K562 (cell line): ENCODE measurements around the gene MPHOSPH9. TPM values are rescaled to one million over a fixed set of nuclear protein-coding genes. Genes with fewer than 3 reads are reported as not detected.
A peak's percentile ranks its signal among the peaks of the same experiment; 100 is the strongest.

Source experiments
- ARID3B ChIP-seq: fragments of 250-450 bp; sonication (Bioruptor Pico); IDR thresholded peaks from 2 replicates; pipeline ENCODE4 v1.4.0; 2020; ENCODE audit warnings: borderline replicate concordance
- FOXJ3 ChIP-seq: sonication (generic); formaldehyde crosslinking; IDR thresholded peaks from 2 replicates; pipeline ENCODE4 v1.4.0; 2020; ENCODE audit warnings: mild to moderate bottlenecking, missing genetic modification reagents
- FOXM1 ChIP-seq, 2 experiments: fragments of 450-650 bp in 1 of 2; sonication (generic) in 1 of 2; formaldehyde crosslinking in 1 of 2; IDR thresholded peaks; 2 replicates each; pipeline versions ENCODE4 v1.6.1 to v1.9.0; 2017 to 2022; ENCODE audit warnings: low read depth in 2 of 2, mild to moderate bottlenecking in 2 of 2, missing genetic modification reagents in 1 of 2, moderate library complexity in 1 of 2
- HMBOX1 ChIP-seq: sonication (generic); IDR thresholded peaks from 2 replicates; pipeline ENCODE4 v1.6.1; 2016
- MECOM ChIP-seq: fragments of 250-450 bp; sonication (Bioruptor Pico); IDR thresholded peaks from 2 replicates; pipeline ENCODE4 v1.8.0; 2022; ENCODE audit warnings: inconsistent platforms
- MLX ChIP-seq, 2 experiments: fragments of 450-650 bp in 1 of 2; sonication (generic) in 1 of 2; formaldehyde crosslinking; conservative IDR thresholded peaks; 2 replicates each; pipeline versions ENCODE4 v1.4.0 to v1.8.1; 2020 to 2022; ENCODE audit warnings: mild to moderate bottlenecking in 1 of 2, missing genetic modification reagents in 1 of 2
- MTA1 ChIP-seq: fragments of 450-650 bp; IDR thresholded peaks from 2 replicates; pipeline ENCODE4 v1.6.1; 2017; ENCODE audit warnings: borderline replicate concordance
- NR2C1 ChIP-seq, 2 experiments: fragments of 450-650 bp; IDR thresholded peaks; 2 replicates each; pipeline ENCODE4 v1.6.1; 2017; ENCODE audit warnings: mild to moderate bottlenecking in 2 of 2, antibody characterized with exemption in 1 of 2, inconsistent platforms in 1 of 2, missing compliant biosample characterization in 1 of 2, missing genetic modification characterization in 1 of 2
- PBX2 ChIP-seq, 2 experiments: IDR thresholded peaks in 1 of 2; conservative IDR thresholded peaks in 1 of 2; 2 replicates each; pipeline ENCODE4 v1.6.1; 2016; ENCODE audit warnings: low read depth in 2 of 2, mild to moderate bottlenecking in 1 of 2, missing compliant biosample characterization in 1 of 2, missing genetic modification characterization in 1 of 2, moderate library complexity in 1 of 2
- POLR2G ChIP-seq: fragments of 200-400 bp; formaldehyde crosslinking; IDR thresholded peaks from 2 replicates; pipeline ENCODE4 v1.6.1; 2017; ENCODE audit warnings: low read depth, mild to moderate bottlenecking, antibody characterized with exemption, low read length, moderate library complexity
- PRPF4 ChIP-seq: fragments of 200-400 bp; formaldehyde crosslinking; IDR thresholded peaks from one replicate; pipeline ENCODE4 v1.6.1; 2017; ENCODE audit warnings: low read length, low read depth, mild to moderate bottlenecking; ENCODE audit not compliant: insufficient read depth, poor library complexity, severe bottlenecking
- RBFOX2 ChIP-seq: fragments of 200-400 bp; formaldehyde crosslinking; IDR thresholded peaks from 2 replicates; pipeline ENCODE4 v1.6.1; 2017; ENCODE audit warnings: low read depth, mild to moderate bottlenecking, low read length, moderate library complexity
- SRF ChIP-seq, 2 experiments: fragments of 250-450, 450-650 bp in 1 of 2; sonication (Bioruptor Pico) in 1 of 2; sonication (generic) in 1 of 2; formaldehyde crosslinking; IDR thresholded peaks; 2 replicates each; pipeline versions ENCODE4 v1.5.0 to v1.5.1; 2020 to 2022; ENCODE audit warnings: mild to moderate bottlenecking in 1 of 2, missing genetic modification reagents in 1 of 2
- XRCC3 ChIP-seq: fragments of 450-650 bp; IDR thresholded peaks from 2 replicates; pipeline ENCODE4 v1.6.1; 2017; ENCODE audit warnings: mild to moderate bottlenecking, moderate library complexity
- ZBTB9 ChIP-seq: fragments of 450-650 bp; formaldehyde crosslinking; IDR thresholded peaks from 2 replicates; pipeline ENCODE4 v1.4.0; 2020; ENCODE audit warnings: mild to moderate bottlenecking, moderate library complexity
- ZNF324 ChIP-seq: fragments of 250-450 bp; sonication (Bioruptor Pico); IDR thresholded peaks from 2 replicates; pipeline ENCODE4 v1.4.0; 2020; ENCODE audit warnings: mild to moderate bottlenecking
- polyA plus RNA-seq, 8 experiments: library from polyadenylated mRNA; depleted of rRNA in 4 of 8; stranded (reverse) in 5 of 8; unstranded in 3 of 8; fragments of >200 nt; fragmentation: Nextera tagmentation in 2 of 8; fragmentation: Illumina TruSeq in 1 of 8; extraction: Ambion mirVana in 2 of 8; extraction: Trizol in 1 of 8; gene quantifications; 2 replicates each; pipeline versions ENCODE4 v1.2.1 to v1.2.3, GENCODE V29; 2011 to 2014; ENCODE audit warnings: inconsistent platforms in 1 of 8, missing spikeins in 1 of 8
- total RNA-seq, 7 experiments: library from RNA; depleted of rRNA in 6 of 7; stranded (reverse); fragments of >200 nt in 6 of 7; fragmentation: Illumina TruSeq in 2 of 7; extraction: Trizol in 2 of 7; gene quantifications; 2 replicates each; pipeline versions ENCODE4 v1.2.1 to v1.2.3, GENCODE V29; 2011 to 2021; ENCODE audit warnings: low replicate concordance in 1 of 7

Gene MPHOSPH9
- total and polyA plus RNA-seq, 9 of the 15 experiments (the other 6 are each of a cell fraction or from before 2014, with no cell fraction given), result 14.2 to 103 (median 54.5) TPM

GRCh38 chr12:123126294-123127181 is 106.4 kb downstream of the MPHOSPH9 start (continued):
- TF ChIP-seq NR2C1 (IDR thresholded peaks at IDR 0.05) (no peak), NR2C1 (tag; IDR thresholded peaks at IDR 0.05) (no peak), ZNF324 (CRISPR knock-in tag) (no peak), ARID3B (CRISPR knock-in tag) (no peak), MECOM (CRISPR knock-in tag) (peak; percentile 85), MLX (CRISPR knock-in tag; conservative IDR thresholded peaks at IDR 0.05) (no peak), ZBTB9 (no peak), FOXM1 (IDR thresholded peaks at IDR 0.05; ENCODE audit: low read depth) (0 out of 2 replicates have a peak, but pooled peaks have one; percentile 31), FOXM1 (CRISPR knock-in tag; IDR thresholded peaks at IDR 0.05; ENCODE audit: low read depth) (no peak), SRF (CRISPR knock-in tag; IDR thresholded peaks at IDR 0.05) (no peak), RBFOX2 (no peak), FOXJ3 (CRISPR knock-in tag) (no peak), PBX2 (CRISPR knock-in tag; IDR thresholded peaks at IDR 0.05; ENCODE audit: low read depth) (no peak), PBX2 (tag; conservative IDR thresholded peaks at IDR 0.05; ENCODE audit: low read depth) (peak; percentile 95), XRCC3 (no peak), PRPF4 (no peak), MTA1 (peak; percentile 59), HMBOX1 (no peak; the same call in 1 of the 2 replicates), POLR2G (no peak)
